Esophagus squamous epithelium (tissue), 5 donors: ENCODE data around the gene BAG3. TPM values are rescaled to one million over a fixed set of nuclear protein-coding genes. Genes with fewer than 3 reads are reported as not detected.
A peak's percentile ranks its signal among the peaks of the same experiment; 100 is the strongest.

Experiments
- DNase-seq: peaks from one replicate; lab custom pipeline; 2025; lab: John Stamatoyannopoulos, UW
- H3K27ac ChIP-seq, 4 donors: fragments of 200-600 bp; sonication (generic); one replicate each; pipeline ENCODE4 v1.5.1; 2016 to 2019; ENCODE audit warnings: mild to moderate bottlenecking in 1 of 4
- H3K27me3 ChIP-seq, 4 donors: fragments of 200-600 bp; sonication (generic); 1 replicate in 3 of 4; 2 replicates in 1 of 4; pipeline versions ENCODE4 v1.5.1 to v1.6.0; 2017 to 2021; ENCODE audit warnings: antibody characterized with exemption in 1 of 4
- H3K36me3 ChIP-seq, 3 donors: fragments of 200-600 bp; sonication (generic); one replicate each; pipeline ENCODE4 v1.5.1; 2016 to 2019
- H3K4me1 ChIP-seq, 3 donors: fragments of 200-600 bp; sonication (generic); one replicate each; pipeline ENCODE4 v1.5.1; 2017 to 2019
- H3K4me3 ChIP-seq, 4 donors: fragments of 200-600 bp; sonication (generic); 1 replicate in 3 of 4; 2 replicates in 1 of 4; pipeline ENCODE4 v1.5.1; 2016 to 2019; ENCODE audit warnings: mild to moderate bottlenecking in 2 of 4, moderate library complexity in 1 of 4
- H3K9me3 ChIP-seq, 3 donors: fragments of 200-600 bp; sonication (generic); one replicate each; pipeline ENCODE4 v1.5.1; 2016 to 2019
- POLR2A ChIP-seq, 4 donors: fragments of 450-650 bp; IDR thresholded peaks; one replicate each; pipeline ENCODE4 v1.6.1; 2017; ENCODE audit warnings: antibody characterized with exemption in 4 of 4, mild to moderate bottlenecking in 4 of 4, moderate library complexity in 3 of 4
- WGBS, 2 donors: methylation state at CpG; one replicate each; pipeline ENCODE4 v1.1.5; 2018; 5-methylcytosine and 5-hydroxymethylcytosine counted together
- intact Hi-C: fragments of 100-400 bp; cut with DNase I; formaldehyde crosslinking; loops from one replicate; pipeline ENCODE4 v1.15.0; 2022
- total RNA-seq, 4 donors: library from RNA; depleted of rRNA; stranded (reverse); fragments of >200 nt; gene quantifications; one replicate each; pipeline ENCODE4 v1.1.0, GENCODE V29; 2016
- TF ChIP-seq, protein P1 (sequence below), 6 experiments: fragments of 450-650 bp in 4 of 6; fragments of 200-600 bp in 2 of 6; sonication (generic) in 2 of 6; IDR thresholded peaks; one replicate each; pipeline ENCODE4 v1.5.1; 2016 to 2019; ENCODE audit warnings: antibody characterized with exemption in 6 of 6, mild to moderate bottlenecking in 4 of 6, moderate library complexity in 4 of 6
- donor health status: DM: yes; HTN: yes; CAD: no.

The BAG3 gene
- total RNA-seq, 4 donors from 2014 or later = 51.6 to 102 (median 57.2) TPM

DNA sequence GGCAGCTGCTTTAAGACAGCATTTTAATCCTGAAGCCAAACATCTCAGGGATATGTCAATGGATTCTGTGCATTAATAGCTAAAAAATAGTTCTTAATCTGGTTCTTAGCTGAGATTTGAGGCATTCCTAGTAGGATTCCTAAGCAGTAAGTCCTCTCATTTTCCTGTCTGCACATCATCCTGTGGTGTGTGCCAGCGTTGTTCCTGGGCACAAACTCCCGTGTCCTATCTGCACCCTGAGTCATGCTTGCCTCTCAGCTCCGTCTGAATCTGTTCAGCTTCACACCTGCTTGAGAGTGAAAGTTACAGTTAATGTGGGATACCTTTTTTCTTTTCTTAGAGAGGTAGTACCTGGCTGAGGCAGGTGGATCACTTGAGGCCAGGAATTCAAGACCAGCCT, 19.5 kb downstream of the BAG3 start:
- no peak for DNase-seq
- no peaks in the 10 kb centered on the region for H3K9me3 ChIP-seq
- peak overlapping the region in 2 of 4 donors; percentile 79 to 80 for H3K27ac ChIP-seq
- H3K36me3 ChIP-seq = peaks cover 33 to 74% (median 44%) of the 10 kb centered on the region in 3 donors
- no peaks in the 10 kb centered on the region for H3K27me3 ChIP-seq
- no peak for TF ChIP-seq POLR2A (IDR thresholded peaks at IDR 0.05)
- TF ChIP-seq, protein P1, sequence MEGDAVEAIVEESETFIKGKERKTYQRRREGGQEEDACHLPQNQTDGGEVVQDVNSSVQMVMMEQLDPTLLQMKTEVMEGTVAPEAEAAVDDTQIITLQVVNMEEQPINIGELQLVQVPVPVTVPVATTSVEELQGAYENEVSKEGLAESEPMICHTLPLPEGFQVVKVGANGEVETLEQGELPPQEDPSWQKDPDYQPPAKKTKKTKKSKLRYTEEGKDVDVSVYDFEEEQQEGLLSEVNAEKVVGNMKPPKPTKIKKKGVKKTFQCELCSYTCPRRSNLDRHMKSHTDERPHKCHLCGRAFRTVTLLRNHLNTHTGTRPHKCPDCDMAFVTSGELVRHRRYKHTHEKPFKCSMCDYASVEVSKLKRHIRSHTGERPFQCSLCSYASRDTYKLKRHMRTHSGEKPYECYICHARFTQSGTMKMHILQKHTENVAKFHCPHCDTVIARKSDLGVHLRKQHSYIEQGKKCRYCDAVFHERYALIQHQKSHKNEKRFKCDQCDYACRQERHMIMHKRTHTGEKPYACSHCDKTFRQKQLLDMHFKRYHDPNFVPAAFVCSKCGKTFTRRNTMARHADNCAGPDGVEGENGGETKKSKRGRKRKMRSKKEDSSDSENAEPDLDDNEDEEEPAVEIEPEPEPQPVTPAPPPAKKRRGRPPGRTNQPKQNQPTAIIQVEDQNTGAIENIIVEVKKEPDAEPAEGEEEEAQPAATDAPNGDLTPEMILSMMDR (IDR thresholded peaks at IDR 0.05) = no peak
- H3K4me3 ChIP-seq = no peak overlapping the region
- intact Hi-C loops = no loop called here
- peaks cover 39 to 66% (median 49%) of the 10 kb centered on the region in 3 donors for H3K4me1 ChIP-seq
- WGBS, 2 donors = 41 to 52% methylated on average over 3 of the region's 3 CpGs

DNA sequence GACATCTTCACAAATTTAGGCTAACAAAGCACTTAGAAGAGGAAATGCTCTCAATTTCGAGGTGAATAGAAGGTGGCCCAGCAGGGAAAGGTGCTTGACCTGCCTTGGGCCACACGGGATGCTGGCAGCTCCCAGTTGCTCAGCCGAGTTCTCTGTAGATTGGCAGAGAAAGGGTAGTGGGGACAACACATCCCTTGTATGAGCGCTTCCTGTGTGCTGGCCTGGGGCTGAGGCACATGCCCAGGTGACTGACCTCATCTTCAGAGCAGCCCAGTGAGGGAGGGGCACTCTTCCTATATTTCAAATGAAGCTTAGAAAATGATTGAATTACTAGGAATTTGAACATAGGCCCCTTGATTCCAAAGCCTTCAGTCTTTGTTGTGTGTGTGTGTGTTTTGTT, 20.2 kb downstream of the BAG3 start:
- Histone ChIP-seq H3K4me1 (peaks cover 33 to 65% (median 48%) of the 10 kb centered on the region in 3 donors), H3K36me3 (peaks cover 33 to 74% (median 44%) of the 10 kb centered on the region in 3 donors), H3K27ac (peak overlapping the region in 2 of 4 donors; percentile 27 to 79), H3K9me3 (no peaks in the 10 kb centered on the region), H3K27me3 (no peaks in the 10 kb centered on the region), H3K4me3 (no peak overlapping the region)
- TF ChIP-seq, protein P1 (IDR thresholded peaks at IDR 0.05) = no peak
- TF ChIP-seq POLR2A (IDR thresholded peaks at IDR 0.05) = no peak
- WGBS, 2 donors = 64 to 69% methylated on average over 4 of the region's 4 CpGs
- intact Hi-C loops = no loop called here
- no peak for DNase-seq

DNA sequence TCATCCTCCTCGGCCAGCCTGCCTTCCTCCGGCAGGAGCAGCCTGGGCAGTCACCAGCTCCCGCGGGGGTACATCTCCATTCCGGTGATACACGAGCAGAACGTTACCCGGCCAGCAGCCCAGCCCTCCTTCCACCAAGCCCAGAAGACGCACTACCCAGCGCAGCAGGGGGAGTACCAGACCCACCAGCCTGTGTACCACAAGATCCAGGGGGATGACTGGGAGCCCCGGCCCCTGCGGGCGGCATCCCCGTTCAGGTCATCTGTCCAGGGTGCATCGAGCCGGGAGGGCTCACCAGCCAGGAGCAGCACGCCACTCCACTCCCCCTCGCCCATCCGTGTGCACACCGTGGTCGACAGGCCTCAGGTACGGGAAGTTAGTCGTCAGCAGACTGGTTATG, 21.1 kb downstream of the BAG3 start:
- H3K36me3 ChIP-seq = peaks cover 40 to 79% (median 51%) of the 10 kb centered on the region in 3 donors
- H3K4me1 ChIP-seq = peaks cover 28 to 56% (median 40%) of the 10 kb centered on the region in 3 donors
- H3K27me3 ChIP-seq = no peaks in the 10 kb centered on the region
- intact Hi-C loops = no loop called here
- H3K27ac ChIP-seq = no peak overlapping the region
- H3K4me3 ChIP-seq = no peak overlapping the region
- WGBS, 2 donors = 91% methylated on average over 11 to 12 of the region's 23 CpGs
- DNase-seq = no peak
- TF ChIP-seq, protein P1 (IDR thresholded peaks at IDR 0.05) = no peak
- no peak for TF ChIP-seq POLR2A (IDR thresholded peaks at IDR 0.05)
- no peaks in the 10 kb centered on the region for H3K9me3 ChIP-seq

DNA sequence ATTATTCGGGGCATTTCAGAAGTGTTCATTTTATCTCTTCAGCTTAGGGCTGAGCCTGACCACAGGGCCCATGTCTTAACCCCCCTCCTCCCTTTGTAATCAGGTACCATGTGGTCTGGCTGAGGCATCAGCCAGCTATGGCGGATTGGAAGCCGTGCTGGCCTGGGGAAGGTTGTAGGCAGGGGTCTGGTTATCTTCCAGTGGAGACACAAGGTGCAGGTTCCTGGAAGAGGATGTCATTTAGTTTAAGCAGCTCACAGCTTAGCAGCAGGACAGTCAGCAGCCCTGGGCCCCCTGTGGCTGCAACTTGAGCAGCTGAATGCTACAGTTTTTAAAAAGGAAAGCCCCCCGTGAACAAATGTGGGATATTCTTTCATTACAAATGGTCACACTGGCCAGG, 22.1 kb downstream of the BAG3 start:
- WGBS, 2 donors = 83 to 88% methylated on average over 1 to 4 of the region's 4 CpGs
- no peak overlapping the region for H3K4me3 ChIP-seq
- no peak for DNase-seq
- H3K36me3 ChIP-seq = peaks cover 45 to 88% (median 61%) of the 10 kb centered on the region in 3 donors
- TF ChIP-seq, protein P1 (IDR thresholded peaks at IDR 0.05) = no peak
- TF ChIP-seq POLR2A (IDR thresholded peaks at IDR 0.05) = no peak
- no peaks in the 10 kb centered on the region for H3K9me3 ChIP-seq
- intact Hi-C loops = no loop called here
- no peak overlapping the region for H3K27ac ChIP-seq
- peaks cover 19 to 50% (median 30%) of the 10 kb centered on the region in 3 donors for H3K4me1 ChIP-seq
- H3K27me3 ChIP-seq = no peaks in the 10 kb centered on the region

DNA sequence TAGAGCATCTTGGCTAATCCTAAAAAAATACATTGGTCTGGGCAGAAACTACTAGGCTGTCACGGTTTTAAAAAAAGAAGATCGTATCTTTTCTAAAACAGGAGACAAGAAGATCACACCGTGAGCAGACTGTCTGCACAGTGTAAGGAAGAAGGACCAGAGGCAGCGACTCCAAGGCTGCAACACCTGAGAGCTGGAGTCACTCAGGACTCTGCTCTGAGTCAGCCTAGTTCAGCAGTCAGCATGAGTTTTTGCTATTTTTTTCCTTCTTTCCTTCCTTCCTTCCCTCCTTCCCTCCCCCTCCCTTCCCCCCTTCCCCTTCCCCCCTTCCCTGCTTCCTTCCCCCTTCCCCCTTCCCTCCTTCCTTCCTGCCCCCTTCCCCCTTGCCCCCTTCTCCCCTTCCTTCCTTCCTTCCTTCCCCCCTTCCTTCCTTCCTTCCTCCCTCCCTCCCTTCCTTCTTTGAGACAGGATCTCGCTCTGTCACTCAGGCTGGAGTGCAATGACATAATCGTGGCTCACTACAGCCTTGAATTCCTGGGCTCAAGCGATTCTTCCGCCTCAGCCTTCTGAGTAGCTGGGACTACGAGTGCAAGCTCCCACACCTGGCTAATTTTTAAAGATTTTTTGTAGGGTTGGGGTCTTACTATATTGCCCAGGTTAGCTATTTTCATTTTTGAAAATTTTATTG, 24.4 kb downstream of the BAG3 start:
- H3K27me3 ChIP-seq = no peaks in the 10 kb centered on the region
- H3K9me3 ChIP-seq = no peaks in the 10 kb centered on the region
- H3K27ac ChIP-seq = peak overlapping the region in 2 of 4 donors; percentile 17 to 36
- no peak for DNase-seq
- TF ChIP-seq, protein P1 (IDR thresholded peaks at IDR 0.05) = no peak
- no peak for TF ChIP-seq POLR2A (IDR thresholded peaks at IDR 0.05)
- peaks cover 38 to 77% (median 53%) of the 10 kb centered on the region in 3 donors for H3K36me3 ChIP-seq
- 49 to 74% methylated on average over 5 to 8 of the region's 9 CpGs for WGBS, 2 donors
- H3K4me3 ChIP-seq = no peak overlapping the region
- peaks cover 14 to 50% (median 27%) of the 10 kb centered on the region in 3 donors for H3K4me1 ChIP-seq
- intact Hi-C loops = no loop called here
